GM23338 (cell line): ENCODE measurements around the gene TENT5C. TPM values are rescaled to one million over a fixed set of nuclear protein-coding genes. Genes with fewer than 3 reads are reported as not detected.

Experiments used
- ATAC-seq: fragments of 200-7000 bp; cut with Tn5 transposase; 3 replicates; pipeline ENCODE4 v1.9.1; 2020
- DNase-seq: peaks from one replicate; pipeline ENCODE4 v3.0.0-alpha.2; 2015; ENCODE audit warnings: low spot score
- H2AFZ ChIP-seq: fragments of 200-600 bp; sonication (generic); 2 replicates; pipeline ENCODE4 v1.8.0; 2016; ENCODE audit warnings: antibody characterized with exemption, mild to moderate bottlenecking, moderate library complexity
- H3F3A ChIP-seq: fragments of 200-600 bp; sonication (generic); replicated peaks from 2 replicates; pipeline ENCODE4 v1.8.0; 2017; ENCODE audit warnings: antibody characterized with exemption, mixed run types, low read depth
- H3K27ac ChIP-seq: fragments of 200-600 bp; sonication (generic); 2 replicates; pipeline ENCODE4 v1.6.1; 2016; ENCODE audit warnings: low read depth
- H3K27me3 ChIP-seq: fragments of 200-600 bp; sonication (generic); 2 replicates; pipeline ENCODE4 v1.8.0; 2016; ENCODE audit warnings: mild to moderate bottlenecking, mixed run types, moderate library complexity; ENCODE audit not compliant: insufficient read depth
- H3K36me3 ChIP-seq: fragments of 200-600 bp; sonication (generic); 2 replicates; pipeline ENCODE4 v1.8.0; 2016; ENCODE audit warnings: mild to moderate bottlenecking; ENCODE audit not compliant: insufficient read depth
- H3K4me1 ChIP-seq: fragments of 200-600 bp; sonication (generic); 2 replicates; pipeline ENCODE4 v1.8.0; 2016; ENCODE audit warnings: mild to moderate bottlenecking, moderate library complexity; ENCODE audit not compliant: insufficient read depth
- H3K4me2 ChIP-seq: fragments of 200-600 bp; sonication (generic); 2 replicates; pipeline ENCODE4 v1.7.1; 2017; ENCODE audit warnings: mixed run types
- H3K4me3 ChIP-seq: fragments of 200-600 bp; sonication (generic); 2 replicates; pipeline ENCODE4 v1.6.1; 2016; ENCODE audit warnings: mixed run types
- H3K79me2 ChIP-seq: fragments of 200-600 bp; sonication (generic); replicated peaks from 2 replicates; pipeline ENCODE4 v1.8.0; 2017; ENCODE audit warnings: mild to moderate bottlenecking; ENCODE audit not compliant: insufficient read depth
- H3K9me2 ChIP-seq: fragments of 200-600 bp; sonication (generic); 2 replicates; pipeline ENCODE4 v1.8.0; 2017; ENCODE audit not compliant: insufficient read depth
- H4K20me1 ChIP-seq: fragments of 200-600 bp; sonication (generic); replicated peaks from 2 replicates; pipeline ENCODE4 v1.8.0; 2017; ENCODE audit warnings: mild to moderate bottlenecking; ENCODE audit not compliant: insufficient read depth
- H3K27ac Mint-ChIP-seq: 2 replicates; pipeline ENCODE4 v1.8.0; 2020; ENCODE audit warnings: inconsistent platforms, mild to moderate bottlenecking, moderate library complexity, mixed read lengths
- H3K27me3 Mint-ChIP-seq: 3 replicates; pipeline ENCODE4 v1.8.0; 2022; ENCODE audit warnings: low read depth, mild to moderate bottlenecking, moderate library complexity, mixed read lengths, inconsistent platforms; ENCODE audit not compliant: insufficient read depth, poor library complexity
- H3K36me3 Mint-ChIP-seq: 3 replicates; pipeline ENCODE4 v1.8.0; 2021; ENCODE audit warnings: low read depth, mild to moderate bottlenecking, inconsistent platforms, moderate library complexity, mixed read lengths
- H3K4me1 Mint-ChIP-seq: 3 replicates; pipeline ENCODE4 v1.8.0; 2020; ENCODE audit warnings: mild to moderate bottlenecking, inconsistent platforms, mixed read lengths
- H3K4me3 Mint-ChIP-seq: 3 replicates; pipeline ENCODE4 v1.8.0; 2021; ENCODE audit warnings: moderate library complexity, mild to moderate bottlenecking, inconsistent platforms, mixed read lengths
- H3K9me3 Mint-ChIP-seq: 3 replicates; pipeline ENCODE4 v1.8.0; 2020; ENCODE audit warnings: moderate library complexity, mild to moderate bottlenecking, inconsistent platforms, mixed read lengths
- CREB1 ChIP-seq: fragments of 250-450 bp; sonication (Bioruptor Pico); IDR thresholded peaks from 2 replicates; pipeline ENCODE4 v1.5.0; 2020; ENCODE audit warnings: low read depth, mild to moderate bottlenecking, moderate library complexity
- EZH2 ChIP-seq: fragments of 200-600 bp; sonication (generic); IDR thresholded peaks from one replicate; pipeline ENCODE4 v1.8.0; 2017; ENCODE audit warnings: antibody characterized with exemption, mild to moderate bottlenecking, low read depth; ENCODE audit not compliant: unreplicated experiment
- EZH2phosphoT487 ChIP-seq: fragments of 200-600 bp; sonication (generic); IDR thresholded peaks from one replicate; pipeline ENCODE4 v1.8.1; 2018; ENCODE audit warnings: antibody characterized with exemption; ENCODE audit not compliant: unreplicated experiment
- JUNB ChIP-seq: IDR thresholded peaks from one replicate; pipeline ENCODE4 v1.6.1; 2016; ENCODE audit warnings: antibody characterized with exemption; ENCODE audit not compliant: unreplicated experiment
- NANOG ChIP-seq: IDR thresholded peaks from 2 replicates; pipeline ENCODE4 v1.6.1; 2016; ENCODE audit warnings: antibody characterized with exemption, borderline replicate concordance
- POLR2AphosphoS5 ChIP-seq: IDR thresholded peaks from 2 replicates; pipeline ENCODE4 v1.6.1; 2016; ENCODE audit warnings: antibody characterized with exemption, low read depth
- STAT1 ChIP-seq: IDR thresholded peaks from one replicate; pipeline ENCODE4 v1.6.1; 2016; ENCODE audit warnings: antibody characterized with exemption; ENCODE audit not compliant: unreplicated experiment
- ZNF114 ChIP-seq: fragments of 250-450 bp; sonication (Bioruptor Pico); IDR thresholded peaks from 2 replicates; pipeline ENCODE4 v1.5.0; 2020; ENCODE audit warnings: mild to moderate bottlenecking, moderate library complexity
- ZNF331 ChIP-seq: fragments of 250-450 bp; sonication (Bioruptor Pico); IDR thresholded peaks from 2 replicates; pipeline ENCODE4 v1.5.0; 2020; ENCODE audit warnings: low read depth, mild to moderate bottlenecking, moderate library complexity
- polyA plus RNA-seq: library from polyadenylated mRNA; unstranded; fragments of >200 nt; fragmentation: Nextera tagmentation; extraction: Ambion mirVana; gene quantifications from 2 replicates; pipeline ENCODE4 v1.2.1, GENCODE V29; 2016
- total RNA-seq: library from RNA; depleted of rRNA; stranded (reverse); fragments of >200 nt; shearing (Covaris generic); gene quantifications from 2 replicates; pipeline ENCODE4 v1.2.3, GENCODE V29; 2014
- TF ChIP-seq, protein P1 (sequence below): fragments of 250-450 bp; sonication (Bioruptor Pico); IDR thresholded peaks from 2 replicates; pipeline ENCODE4 v1.5.0; 2020; ENCODE audit warnings: mild to moderate bottlenecking, moderate library complexity
- TF ChIP-seq, protein P2 (sequence below): IDR thresholded peaks from 2 replicates; pipeline ENCODE4 v1.6.1; 2016; ENCODE audit warnings: antibody characterized with exemption
- TF ChIP-seq, protein P3 (sequence below), 2 experiments: fragments of 200-600 bp in 1 of 2; sonication (generic) in 1 of 2; conservative IDR thresholded peaks; 2 replicates each; pipeline versions ENCODE4 v1.5.1 to v1.6.1; 2016 to 2017; ENCODE audit warnings: antibody characterized with exemption in 2 of 2, low read depth in 2 of 2, mild to moderate bottlenecking in 2 of 2, moderate library complexity in 1 of 2
- TF ChIP-seq, protein P4 (sequence below): IDR thresholded peaks from one replicate; pipeline ENCODE4 v1.6.1; 2018; ENCODE audit warnings: antibody characterized with exemption; ENCODE audit not compliant: unreplicated experiment

The TENT5C gene
- total and polyA plus RNA-seq, 2 experiments from 2014 or later: 0.23 to 0.80 TPM

DNA sequence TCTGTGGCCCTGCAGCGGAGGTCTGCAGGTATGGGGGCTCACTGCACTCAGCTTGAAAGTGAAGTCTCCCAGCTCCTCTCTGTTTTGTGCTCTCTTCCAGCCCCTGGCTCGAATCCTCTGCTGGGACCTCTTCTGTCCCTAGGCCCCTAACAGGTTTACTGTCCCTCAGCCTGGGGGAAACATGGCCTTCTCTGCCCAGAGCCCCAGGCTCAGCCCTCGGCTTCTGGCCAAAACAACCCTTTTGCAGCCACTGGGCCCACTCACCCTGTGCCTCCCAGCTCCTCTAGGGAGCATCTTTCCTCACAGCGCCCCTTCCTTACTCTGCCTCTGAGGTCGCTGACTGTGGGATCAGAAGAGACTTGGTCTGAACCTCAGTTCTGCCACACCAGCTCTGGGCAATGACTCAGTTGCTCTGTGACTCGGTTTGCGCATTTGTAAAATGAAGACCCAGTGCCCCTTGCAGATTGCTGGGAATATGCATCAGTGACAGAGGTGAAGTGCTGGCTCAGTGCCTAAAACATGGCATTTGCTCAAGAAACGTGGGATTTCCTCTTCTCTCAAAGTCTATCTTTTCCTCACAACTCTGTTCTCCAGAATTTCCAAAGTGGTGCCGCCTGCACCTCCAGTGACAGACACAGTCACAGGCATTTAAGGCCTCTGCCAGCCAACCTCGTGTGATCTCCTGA is 26.5 kb upstream of the TENT5C start:
- Histone ChIP-seq H3K4me3 (no peak overlapping the region), H3K79me2 (no peaks in the 10 kb centered on the region), H4K20me1 (no peaks in the 10 kb centered on the region), H3K9me2 (no peaks in the 10 kb centered on the region), H2AFZ (no peak overlapping the region), H3K4me2 (no peak overlapping the region), H3K36me3 (no peaks in the 10 kb centered on the region), H3K27ac (no peak overlapping the region), H3K4me1 (peaks cover 4% of the 10 kb centered on the region; the same call in 1 of the 2 replicates), H3F3A (no peaks in the 10 kb centered on the region), H3K27me3 (no peaks in the 10 kb centered on the region)
- peaks cover 9% of the 10 kb centered on the region for H3K27me3 Mint-ChIP-seq
- no peak for TF ChIP-seq JUNB
- TF ChIP-seq CREB1 (CRISPR knock-in tag): no peak
- no peak for TF ChIP-seq POLR2AphosphoS5
- no peak for TF ChIP-seq EZH2phosphoT487
- TF ChIP-seq ZNF331 (CRISPR knock-in tag): no peak
- no peak for TF ChIP-seq STAT1
- TF ChIP-seq NANOG: no peak
- TF ChIP-seq, protein P1, sequence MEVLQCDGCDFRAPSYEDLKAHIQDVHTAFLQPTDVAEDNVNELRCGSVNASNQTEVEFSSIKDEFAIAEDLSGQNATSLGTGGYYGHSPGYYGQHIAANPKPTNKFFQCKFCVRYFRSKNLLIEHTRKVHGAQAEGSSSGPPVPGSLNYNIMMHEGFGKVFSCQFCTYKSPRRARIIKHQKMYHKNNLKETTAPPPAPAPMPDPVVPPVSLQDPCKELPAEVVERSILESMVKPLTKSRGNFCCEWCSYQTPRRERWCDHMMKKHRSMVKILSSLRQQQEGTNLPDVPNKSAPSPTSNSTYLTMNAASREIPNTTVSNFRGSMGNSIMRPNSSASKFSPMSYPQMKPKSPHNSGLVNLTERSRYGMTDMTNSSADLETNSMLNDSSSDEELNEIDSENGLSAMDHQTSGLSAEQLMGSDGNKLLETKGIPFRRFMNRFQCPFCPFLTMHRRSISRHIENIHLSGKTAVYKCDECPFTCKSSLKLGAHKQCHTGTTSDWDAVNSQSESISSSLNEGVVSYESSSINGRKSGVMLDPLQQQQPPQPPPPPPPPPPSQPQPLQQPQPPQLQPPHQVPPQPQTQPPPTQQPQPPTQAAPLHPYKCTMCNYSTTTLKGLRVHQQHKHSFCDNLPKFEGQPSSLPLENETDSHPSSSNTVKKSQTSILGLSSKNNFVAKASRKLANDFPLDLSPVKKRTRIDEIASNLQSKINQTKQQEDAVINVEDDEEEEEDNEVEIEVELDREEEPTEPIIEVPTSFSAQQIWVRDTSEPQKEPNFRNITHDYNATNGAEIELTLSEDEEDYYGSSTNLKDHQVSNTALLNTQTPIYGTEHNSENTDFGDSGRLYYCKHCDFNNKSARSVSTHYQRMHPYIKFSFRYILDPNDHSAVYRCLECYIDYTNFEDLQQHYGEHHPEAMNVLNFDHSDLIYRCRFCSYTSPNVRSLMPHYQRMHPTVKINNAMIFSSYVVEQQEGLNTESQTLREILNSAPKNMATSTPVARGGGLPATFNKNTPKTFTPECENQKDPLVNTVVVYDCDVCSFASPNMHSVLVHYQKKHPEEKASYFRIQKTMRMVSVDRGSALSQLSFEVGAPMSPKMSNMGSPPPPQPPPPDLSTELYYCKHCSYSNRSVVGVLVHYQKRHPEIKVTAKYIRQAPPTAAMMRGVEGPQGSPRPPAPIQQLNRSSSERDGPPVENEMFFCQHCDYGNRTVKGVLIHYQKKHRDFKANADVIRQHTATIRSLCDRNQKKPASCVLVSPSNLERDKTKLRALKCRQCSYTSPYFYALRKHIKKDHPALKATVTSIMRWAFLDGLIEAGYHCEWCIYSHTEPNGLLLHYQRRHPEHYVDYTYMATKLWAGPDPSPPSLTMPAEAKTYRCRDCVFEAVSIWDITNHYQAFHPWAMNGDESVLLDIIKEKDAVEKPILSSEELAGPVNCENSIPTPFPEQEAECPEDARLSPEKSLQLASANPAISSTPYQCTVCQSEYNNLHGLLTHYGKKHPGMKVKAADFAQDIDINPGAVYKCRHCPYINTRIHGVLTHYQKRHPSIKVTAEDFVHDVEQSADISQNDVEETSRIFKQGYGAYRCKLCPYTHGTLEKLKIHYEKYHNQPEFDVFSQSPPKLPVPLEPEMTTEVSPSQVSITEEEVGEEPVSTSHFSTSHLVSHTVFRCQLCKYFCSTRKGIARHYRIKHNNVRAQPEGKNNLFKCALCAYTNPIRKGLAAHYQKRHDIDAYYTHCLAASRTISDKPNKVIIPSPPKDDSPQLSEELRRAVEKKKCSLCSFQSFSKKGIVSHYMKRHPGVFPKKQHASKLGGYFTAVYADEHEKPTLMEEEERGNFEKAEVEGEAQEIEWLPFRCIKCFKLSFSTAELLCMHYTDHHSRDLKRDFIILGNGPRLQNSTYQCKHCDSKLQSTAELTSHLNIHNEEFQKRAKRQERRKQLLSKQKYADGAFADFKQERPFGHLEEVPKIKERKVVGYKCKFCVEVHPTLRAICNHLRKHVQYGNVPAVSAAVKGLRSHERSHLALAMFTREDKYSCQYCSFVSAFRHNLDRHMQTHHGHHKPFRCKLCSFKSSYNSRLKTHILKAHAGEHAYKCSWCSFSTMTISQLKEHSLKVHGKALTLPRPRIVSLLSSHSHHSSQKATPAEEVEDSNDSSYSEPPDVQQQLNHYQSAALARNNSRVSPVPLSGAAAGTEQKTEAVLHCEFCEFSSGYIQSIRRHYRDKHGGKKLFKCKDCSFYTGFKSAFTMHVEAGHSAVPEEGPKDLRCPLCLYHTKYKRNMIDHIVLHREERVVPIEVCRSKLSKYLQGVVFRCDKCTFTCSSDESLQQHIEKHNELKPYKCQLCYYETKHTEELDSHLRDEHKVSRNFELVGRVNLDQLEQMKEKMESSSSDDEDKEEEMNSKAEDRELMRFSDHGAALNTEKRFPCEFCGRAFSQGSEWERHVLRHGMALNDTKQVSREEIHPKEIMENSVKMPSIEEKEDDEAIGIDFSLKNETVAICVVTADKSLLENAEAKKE (CRISPR knock-in tag): no peak
- TF ChIP-seq EZH2: no peak
- TF ChIP-seq, protein P2, sequence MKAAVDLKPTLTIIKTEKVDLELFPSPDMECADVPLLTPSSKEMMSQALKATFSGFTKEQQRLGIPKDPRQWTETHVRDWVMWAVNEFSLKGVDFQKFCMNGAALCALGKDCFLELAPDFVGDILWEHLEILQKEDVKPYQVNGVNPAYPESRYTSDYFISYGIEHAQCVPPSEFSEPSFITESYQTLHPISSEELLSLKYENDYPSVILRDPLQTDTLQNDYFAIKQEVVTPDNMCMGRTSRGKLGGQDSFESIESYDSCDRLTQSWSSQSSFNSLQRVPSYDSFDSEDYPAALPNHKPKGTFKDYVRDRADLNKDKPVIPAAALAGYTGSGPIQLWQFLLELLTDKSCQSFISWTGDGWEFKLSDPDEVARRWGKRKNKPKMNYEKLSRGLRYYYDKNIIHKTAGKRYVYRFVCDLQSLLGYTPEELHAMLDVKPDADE: no peak
- TF ChIP-seq, protein P3, sequence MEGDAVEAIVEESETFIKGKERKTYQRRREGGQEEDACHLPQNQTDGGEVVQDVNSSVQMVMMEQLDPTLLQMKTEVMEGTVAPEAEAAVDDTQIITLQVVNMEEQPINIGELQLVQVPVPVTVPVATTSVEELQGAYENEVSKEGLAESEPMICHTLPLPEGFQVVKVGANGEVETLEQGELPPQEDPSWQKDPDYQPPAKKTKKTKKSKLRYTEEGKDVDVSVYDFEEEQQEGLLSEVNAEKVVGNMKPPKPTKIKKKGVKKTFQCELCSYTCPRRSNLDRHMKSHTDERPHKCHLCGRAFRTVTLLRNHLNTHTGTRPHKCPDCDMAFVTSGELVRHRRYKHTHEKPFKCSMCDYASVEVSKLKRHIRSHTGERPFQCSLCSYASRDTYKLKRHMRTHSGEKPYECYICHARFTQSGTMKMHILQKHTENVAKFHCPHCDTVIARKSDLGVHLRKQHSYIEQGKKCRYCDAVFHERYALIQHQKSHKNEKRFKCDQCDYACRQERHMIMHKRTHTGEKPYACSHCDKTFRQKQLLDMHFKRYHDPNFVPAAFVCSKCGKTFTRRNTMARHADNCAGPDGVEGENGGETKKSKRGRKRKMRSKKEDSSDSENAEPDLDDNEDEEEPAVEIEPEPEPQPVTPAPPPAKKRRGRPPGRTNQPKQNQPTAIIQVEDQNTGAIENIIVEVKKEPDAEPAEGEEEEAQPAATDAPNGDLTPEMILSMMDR (conservative IDR thresholded peaks at IDR 0.05; ENCODE audit: low read depth in 2 of 2): no peak
- TF ChIP-seq ZNF114 (CRISPR knock-in tag): no peak
- TF ChIP-seq, protein P4, sequence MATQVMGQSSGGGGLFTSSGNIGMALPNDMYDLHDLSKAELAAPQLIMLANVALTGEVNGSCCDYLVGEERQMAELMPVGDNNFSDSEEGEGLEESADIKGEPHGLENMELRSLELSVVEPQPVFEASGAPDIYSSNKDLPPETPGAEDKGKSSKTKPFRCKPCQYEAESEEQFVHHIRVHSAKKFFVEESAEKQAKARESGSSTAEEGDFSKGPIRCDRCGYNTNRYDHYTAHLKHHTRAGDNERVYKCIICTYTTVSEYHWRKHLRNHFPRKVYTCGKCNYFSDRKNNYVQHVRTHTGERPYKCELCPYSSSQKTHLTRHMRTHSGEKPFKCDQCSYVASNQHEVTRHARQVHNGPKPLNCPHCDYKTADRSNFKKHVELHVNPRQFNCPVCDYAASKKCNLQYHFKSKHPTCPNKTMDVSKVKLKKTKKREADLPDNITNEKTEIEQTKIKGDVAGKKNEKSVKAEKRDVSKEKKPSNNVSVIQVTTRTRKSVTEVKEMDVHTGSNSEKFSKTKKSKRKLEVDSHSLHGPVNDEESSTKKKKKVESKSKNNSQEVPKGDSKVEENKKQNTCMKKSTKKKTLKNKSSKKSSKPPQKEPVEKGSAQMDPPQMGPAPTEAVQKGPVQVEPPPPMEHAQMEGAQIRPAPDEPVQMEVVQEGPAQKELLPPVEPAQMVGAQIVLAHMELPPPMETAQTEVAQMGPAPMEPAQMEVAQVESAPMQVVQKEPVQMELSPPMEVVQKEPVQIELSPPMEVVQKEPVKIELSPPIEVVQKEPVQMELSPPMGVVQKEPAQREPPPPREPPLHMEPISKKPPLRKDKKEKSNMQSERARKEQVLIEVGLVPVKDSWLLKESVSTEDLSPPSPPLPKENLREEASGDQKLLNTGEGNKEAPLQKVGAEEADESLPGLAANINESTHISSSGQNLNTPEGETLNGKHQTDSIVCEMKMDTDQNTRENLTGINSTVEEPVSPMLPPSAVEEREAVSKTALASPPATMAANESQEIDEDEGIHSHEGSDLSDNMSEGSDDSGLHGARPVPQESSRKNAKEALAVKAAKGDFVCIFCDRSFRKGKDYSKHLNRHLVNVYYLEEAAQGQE: no peak
- no peaks in the 10 kb centered on the region; the same call in 2 of the 3 replicates for H3K36me3 Mint-ChIP-seq
- H3K4me1 Mint-ChIP-seq: peaks cover 4% of the 10 kb centered on the region
- H3K27ac Mint-ChIP-seq: no peak overlapping the region
- no peak overlapping the region for H3K4me3 Mint-ChIP-seq
- H3K9me3 Mint-ChIP-seq: no peaks in the 10 kb centered on the region; the same call in 2 of the 3 replicates
- no peak for ATAC-seq
- DNase-seq: no peak
